Heart left ventricle (tissue), 13 donors: ENCODE results near the gene MGAT5.

ENCODE experiments used
- CTCF ChIP-seq, 12 donors: fragments of 200-600 bp; sonication (generic) in 4 of 12; IDR thresholded peaks; one replicate each; pipeline versions ENCODE4 v1.5.0 to v1.8.0; 2018 to 2022; ENCODE audit warnings: antibody characterized with exemption in 12 of 12, mild to moderate bottlenecking in 5 of 12
- POLR2A ChIP-seq, 2 donors: fragments of 450-650 bp; IDR thresholded peaks; one replicate each; pipeline ENCODE4 v1.6.1; 2017; ENCODE audit warnings: antibody characterized with exemption in 2 of 2, mild to moderate bottlenecking in 2 of 2, moderate library complexity in 2 of 2
- donor health status: ischemic (EF 13 %, LVEDD 7.1; RV severe dilation, severe dysfunction).
- donor health status: DM: no; HTN: yes; CAD: no.
- donor health status: DM: no; HTN: no; CAD: no.
- donor health status: ischemic (EF 25% LVEDD 6.9; RV normal size, moderate dysfunction).
- donor health status: ischemic (EF 25% LVEDD 5.7; RV mildly dilated, moderate dysfunction).
- donor health status: ischemic (EF 35%, LVEDD 5.7; RV mildly dilated, moderate dysfunction).
- donor health status: nonischemic (EF 11% LVEDD 7.7; RV severe dilation, severe dysfunction).
- donor health status: DM: yes; HTN: yes; CAD: no.
- donor health status: PGD.
- donor health status: ischemic (EF 29% LVEDD 5.4; RV normal size, mild dysfunction).
- donor health status: nonischemic (EF 23%, LVEDD 6.1; RV moderate dilation, normal function).

DNA sequence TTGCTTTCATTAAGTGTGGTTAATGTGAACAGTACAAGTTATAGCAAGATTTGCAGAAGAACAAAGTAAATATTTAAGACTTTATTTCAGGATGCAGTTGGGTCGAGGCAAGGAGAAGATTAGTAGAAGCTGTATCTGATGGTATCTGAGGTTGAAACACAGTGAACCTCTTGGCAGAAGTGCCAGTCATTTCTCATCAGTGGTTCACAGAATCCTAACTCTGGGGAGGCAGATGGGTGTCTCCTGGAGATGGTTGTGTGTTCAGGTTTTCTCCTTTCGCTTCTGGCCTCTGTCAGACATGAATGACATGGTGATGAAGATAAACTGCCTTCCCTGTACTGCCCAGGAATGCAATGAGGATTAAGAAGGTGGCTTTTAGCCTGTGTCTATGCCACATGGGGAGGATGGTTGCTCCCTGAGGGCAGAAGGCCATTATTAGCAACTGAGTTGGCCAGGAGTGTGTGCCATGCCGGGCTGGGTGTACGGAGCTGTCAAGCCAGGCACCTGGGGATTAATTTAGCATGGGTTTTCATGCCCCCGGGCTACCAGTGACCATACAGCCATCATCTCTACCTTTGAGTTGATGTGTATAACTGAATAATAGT, 28.0 kb downstream of the MGAT5 start:
- TF ChIP-seq CTCF (IDR thresholded peaks at IDR 0.05) (no peak), POLR2A (IDR thresholded peaks at IDR 0.05) (no peak)
